22Rv1 (cell line): ENCODE results near the gene PES1.

Source experiments
- ZFX ChIP-seq: fragments of 450-650 bp; IDR thresholded peaks from 2 replicates; pipeline ENCODE4 v1.6.1; 2017; ENCODE audit warnings: antibody characterized with exemption, borderline replicate concordance
- TF ChIP-seq, protein P1 (sequence below): fragments of 450-650 bp; IDR thresholded peaks from 2 replicates; pipeline ENCODE4 v1.5.1; 2017; ENCODE audit warnings: mild to moderate bottlenecking

DNA sequence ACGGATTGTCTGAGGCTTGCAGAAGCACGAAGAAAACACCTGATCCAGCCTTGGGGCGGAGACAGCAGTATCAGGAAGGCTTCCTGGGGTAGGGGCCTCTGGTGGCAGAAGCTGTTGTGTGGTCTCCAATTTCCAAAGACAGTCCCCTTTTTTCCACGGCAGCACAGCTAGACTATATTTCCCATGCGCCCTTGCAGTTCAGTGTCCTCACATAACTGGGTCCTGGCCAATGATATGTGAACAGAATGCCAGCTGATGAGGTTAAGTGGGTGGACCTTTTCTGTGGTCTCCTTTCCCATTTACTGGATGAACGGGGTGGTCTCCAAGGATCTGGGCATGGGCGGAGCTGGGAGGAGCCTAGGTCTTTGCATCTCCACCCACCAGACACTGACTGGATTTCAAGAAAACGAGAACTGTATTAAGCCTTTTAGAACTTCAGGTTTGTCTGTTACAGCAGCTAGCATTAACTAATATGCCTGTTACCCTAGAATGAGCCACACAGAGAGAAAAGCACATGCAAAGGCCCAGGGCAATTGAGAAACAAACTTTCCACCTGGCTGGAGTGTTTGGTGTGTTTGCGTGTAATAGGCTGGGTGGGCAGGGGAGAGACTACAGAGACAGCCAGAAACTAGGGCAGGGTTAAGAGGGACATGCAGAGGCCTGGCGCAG is 23.4 kb downstream of the PES1 start:
- TF ChIP-seq, protein P1, sequence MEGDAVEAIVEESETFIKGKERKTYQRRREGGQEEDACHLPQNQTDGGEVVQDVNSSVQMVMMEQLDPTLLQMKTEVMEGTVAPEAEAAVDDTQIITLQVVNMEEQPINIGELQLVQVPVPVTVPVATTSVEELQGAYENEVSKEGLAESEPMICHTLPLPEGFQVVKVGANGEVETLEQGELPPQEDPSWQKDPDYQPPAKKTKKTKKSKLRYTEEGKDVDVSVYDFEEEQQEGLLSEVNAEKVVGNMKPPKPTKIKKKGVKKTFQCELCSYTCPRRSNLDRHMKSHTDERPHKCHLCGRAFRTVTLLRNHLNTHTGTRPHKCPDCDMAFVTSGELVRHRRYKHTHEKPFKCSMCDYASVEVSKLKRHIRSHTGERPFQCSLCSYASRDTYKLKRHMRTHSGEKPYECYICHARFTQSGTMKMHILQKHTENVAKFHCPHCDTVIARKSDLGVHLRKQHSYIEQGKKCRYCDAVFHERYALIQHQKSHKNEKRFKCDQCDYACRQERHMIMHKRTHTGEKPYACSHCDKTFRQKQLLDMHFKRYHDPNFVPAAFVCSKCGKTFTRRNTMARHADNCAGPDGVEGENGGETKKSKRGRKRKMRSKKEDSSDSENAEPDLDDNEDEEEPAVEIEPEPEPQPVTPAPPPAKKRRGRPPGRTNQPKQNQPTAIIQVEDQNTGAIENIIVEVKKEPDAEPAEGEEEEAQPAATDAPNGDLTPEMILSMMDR = no peak
- TF ChIP-seq ZFX = no peak
